ENCODE results near the gene EPHA4.

GRCh38 chr2:221442128-221442527 is 130.0 kb downstream of the EPHA4 start:
- TF ChIP-seq SMC3 (IDR thresholded peaks at IDR 0.05) (no peak), POLR2A (IDR thresholded peaks at IDR 0.05; ENCODE audit: low read length) (no peak), POLR2AphosphoS2 (conservative IDR thresholded peaks at IDR 0.05; ENCODE audit: low read length) (no peak), EP300 (IDR thresholded peaks at IDR 0.05) (no peak)
- TF ChIP-seq, protein P1, sequence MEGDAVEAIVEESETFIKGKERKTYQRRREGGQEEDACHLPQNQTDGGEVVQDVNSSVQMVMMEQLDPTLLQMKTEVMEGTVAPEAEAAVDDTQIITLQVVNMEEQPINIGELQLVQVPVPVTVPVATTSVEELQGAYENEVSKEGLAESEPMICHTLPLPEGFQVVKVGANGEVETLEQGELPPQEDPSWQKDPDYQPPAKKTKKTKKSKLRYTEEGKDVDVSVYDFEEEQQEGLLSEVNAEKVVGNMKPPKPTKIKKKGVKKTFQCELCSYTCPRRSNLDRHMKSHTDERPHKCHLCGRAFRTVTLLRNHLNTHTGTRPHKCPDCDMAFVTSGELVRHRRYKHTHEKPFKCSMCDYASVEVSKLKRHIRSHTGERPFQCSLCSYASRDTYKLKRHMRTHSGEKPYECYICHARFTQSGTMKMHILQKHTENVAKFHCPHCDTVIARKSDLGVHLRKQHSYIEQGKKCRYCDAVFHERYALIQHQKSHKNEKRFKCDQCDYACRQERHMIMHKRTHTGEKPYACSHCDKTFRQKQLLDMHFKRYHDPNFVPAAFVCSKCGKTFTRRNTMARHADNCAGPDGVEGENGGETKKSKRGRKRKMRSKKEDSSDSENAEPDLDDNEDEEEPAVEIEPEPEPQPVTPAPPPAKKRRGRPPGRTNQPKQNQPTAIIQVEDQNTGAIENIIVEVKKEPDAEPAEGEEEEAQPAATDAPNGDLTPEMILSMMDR (IDR thresholded peaks at IDR 0.05): no peak
